ENCODE results near the gene GPR78.

Gene GPR78

DNA sequence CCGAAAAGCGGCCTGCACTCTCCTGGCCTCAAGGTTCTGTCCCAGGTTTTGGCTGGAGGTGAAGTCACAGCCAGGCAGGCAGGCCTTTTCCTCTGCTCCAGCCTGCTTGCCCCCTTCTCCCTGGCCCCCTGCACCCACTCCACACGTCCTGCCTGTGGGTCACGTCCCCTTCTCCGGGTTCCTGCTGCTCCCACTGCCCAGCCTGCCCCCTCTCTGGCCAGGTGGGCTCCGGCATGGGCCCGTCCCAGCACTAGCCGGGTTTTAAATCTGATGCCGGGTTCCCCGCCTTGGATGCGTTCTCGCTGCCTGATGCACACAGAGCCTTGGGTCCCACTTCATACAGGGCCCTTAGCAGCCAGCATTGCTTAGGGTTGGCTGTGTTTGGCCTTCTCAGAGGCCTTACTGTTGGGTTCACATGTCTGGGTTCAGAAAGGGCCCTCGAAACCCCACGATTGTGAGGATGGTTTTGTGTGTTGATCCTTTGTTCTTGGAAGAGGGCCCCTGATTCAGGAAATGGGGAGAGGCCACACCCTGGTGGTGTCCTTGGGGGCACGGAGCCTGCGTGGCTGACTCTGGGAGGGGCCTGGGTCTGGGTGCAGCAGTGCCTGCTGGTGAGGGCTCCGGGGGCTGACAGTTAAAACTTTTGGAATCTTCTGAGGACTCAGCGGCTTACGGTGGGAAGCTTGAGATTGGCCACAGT lies 18.3 kb downstream of the GPR78 start:
- DNase-seq (ENCODE audit: low read depth in 2 of 3, low spot score in 2 of 3): no peak

DNA sequence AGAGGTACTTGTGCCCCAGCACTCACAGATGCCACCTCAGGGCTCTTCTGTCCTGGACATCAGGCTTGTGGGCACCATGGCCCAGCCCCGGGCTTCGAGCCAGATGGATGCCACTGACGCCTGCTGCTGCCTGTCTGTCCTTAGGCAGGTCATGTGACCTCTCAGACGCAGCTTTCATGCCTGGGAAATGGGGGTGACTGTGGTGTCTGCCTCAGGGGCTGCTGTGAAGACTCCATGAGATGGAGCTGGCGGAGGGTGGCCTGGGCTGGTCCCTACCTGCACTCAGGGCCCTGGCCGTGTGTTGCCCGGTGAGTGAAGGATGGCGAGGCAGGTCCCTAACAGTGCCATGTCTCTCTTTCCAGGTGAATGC lies 18.9 kb downstream of the GPR78 start:
- no peak for DNase-seq (ENCODE audit: low read depth in 2 of 3, low spot score in 2 of 3)

DNA sequence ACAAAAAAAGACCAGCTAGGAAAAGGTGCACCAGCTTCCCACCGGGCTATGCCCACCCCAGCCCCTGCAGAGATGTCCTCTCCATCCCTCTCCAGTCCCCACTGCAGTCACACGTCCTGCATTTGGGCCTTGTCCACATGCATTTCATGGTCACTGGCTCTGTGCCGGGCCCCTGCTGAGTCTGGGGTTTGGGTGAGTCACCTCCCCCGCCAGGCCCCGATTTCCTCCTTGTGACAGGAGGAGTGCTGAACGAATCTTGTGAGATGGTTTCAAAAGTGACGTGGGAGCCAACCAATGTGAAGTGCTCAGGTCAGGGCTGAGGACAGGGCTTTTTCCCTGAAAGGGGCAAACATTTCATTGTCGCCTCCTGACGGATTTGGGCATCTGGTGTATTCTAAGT lies 19.5 kb downstream of the GPR78 start:
- DNase-seq (ENCODE audit: low read depth in 2 of 3, low spot score in 2 of 3): no peak

DNA sequence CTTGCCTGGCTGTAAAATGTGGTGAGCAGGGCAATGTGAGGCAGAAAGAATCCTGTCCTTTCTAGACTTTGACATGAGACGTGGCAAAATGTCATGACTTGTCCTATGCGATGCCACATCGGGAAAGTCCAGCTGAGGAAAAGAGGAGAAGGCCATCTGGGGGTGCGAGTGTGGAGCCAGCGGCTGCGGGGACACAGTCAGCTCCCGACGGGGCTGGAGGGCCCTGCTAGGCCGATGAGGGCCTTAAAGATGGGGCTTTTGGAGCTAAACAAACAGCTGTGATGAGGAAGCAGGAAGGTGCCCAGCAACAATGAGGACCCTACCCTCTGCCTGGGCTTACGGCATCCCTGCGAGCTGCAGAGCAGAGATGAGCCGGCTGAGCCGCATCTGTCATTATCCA lies 20.1 kb downstream of the GPR78 start:
- no peak for DNase-seq (ENCODE audit: low read depth in 2 of 3, low spot score in 2 of 3)

GRCh38 chr4:8600686-8601085 lies 20.5 kb downstream of the GPR78 start:
- no peak for DNase-seq (ENCODE audit: low read depth in 2 of 3, low spot score in 2 of 3)

DNA sequence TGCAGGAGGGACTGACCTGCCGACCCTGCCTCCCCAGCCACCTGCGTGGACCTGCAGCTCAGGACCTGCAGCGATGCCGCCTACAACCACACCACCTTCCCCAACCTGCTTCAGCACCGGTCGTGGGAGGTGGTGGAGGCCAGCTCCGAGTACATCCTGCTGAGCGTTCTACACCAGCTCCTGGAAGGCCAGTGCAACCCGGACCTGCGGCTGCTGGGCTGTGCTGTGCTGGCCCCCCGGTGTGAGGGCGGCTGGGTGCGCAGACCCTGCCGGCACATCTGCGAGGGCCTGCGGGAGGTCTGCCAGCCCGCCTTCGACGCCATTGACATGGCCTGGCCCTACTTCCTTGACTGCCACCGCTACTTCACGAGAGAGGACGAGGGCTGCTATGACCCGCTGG lies 20.9 kb downstream of the GPR78 start:
- no peak for DNase-seq (ENCODE audit: low read depth in 2 of 3, low spot score in 2 of 3)

DNA sequence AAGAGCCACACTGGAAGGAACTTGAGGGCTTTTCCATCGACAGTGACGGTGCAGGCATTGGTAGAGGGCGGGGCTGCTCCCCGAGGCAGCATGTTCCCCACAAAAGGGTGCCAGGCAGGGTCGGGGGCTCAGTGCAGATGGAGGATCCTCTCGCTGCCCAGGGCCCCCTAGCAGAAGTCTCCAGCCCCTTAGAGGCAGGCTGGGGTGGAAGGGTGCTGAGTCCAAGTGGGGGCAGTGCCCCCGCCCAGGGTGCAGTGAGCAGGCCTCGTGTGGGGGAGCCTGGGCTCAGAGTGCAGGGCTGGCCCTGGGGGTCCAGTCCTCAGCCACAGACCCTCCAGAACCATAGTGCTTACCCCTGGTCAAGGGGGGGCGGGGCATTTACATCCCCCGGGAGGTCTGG lies 21.4 kb downstream of the GPR78 start:
- DNase-seq (ENCODE audit: low read depth in 2 of 3, low spot score in 2 of 3): no peak

- no peak for DNase-seq (ENCODE audit: low read depth in 2 of 3, low spot score in 2 of 3)
These were observed 22.7 kb downstream of the GPR78 start for GRCh38 chr4:8602686-8603430.

DNA sequence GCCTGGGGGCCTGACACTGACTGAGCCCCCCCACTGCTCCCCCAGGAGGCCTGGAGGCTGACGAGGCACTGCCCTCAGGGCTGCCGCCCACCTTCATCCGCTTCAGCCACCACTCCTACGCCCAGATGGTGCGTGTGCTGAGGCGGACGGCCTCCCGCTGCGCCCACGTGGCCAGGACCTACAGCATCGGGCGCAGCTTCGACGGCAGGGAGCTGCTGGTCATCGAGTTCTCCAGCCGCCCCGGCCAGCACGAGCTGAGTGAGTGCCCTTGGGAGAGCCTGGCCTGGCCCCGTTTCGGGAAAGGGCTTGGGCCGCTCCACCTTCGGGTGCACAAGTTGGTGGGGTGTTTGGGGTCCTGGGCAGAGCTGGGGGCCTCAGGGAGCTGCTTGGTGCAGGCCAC lies 23.7 kb downstream of the GPR78 start:
- no peak for DNase-seq (ENCODE audit: low read depth in 2 of 3, low spot score in 2 of 3)

- no peak for DNase-seq (ENCODE audit: low read depth in 2 of 3, low spot score in 2 of 3)
These were observed 25.1 kb downstream of the GPR78 start for GRCh38 chr4:8605289-8605688.

DNA sequence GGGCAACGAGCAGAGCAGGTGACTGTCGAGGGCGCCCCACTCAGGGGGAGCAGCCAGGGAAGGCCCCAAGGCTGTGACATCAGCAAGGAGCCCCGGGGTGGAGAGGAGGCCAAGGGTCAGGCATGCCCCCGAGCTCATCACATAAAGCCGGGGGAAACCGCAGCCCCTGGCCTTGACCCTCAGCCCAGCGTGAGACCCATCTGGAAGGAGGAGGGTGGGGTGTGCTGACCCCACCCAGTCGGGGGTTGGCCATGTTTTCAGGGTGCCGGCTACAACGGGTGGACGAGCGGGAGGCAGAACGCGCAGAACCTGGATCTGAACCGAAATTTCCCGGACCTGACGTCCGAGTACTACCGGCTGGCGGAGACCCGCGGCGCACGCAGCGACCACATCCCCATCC lies 26.3 kb downstream of the GPR78 start:
- no peak for DNase-seq (ENCODE audit: low read depth in 2 of 3, low spot score in 2 of 3)

- no peak for DNase-seq (ENCODE audit: low read depth in 2 of 3, low spot score in 2 of 3)
These were observed 26.8 kb downstream of the GPR78 start for GRCh38 chr4:8606966-8607365.

GRCh38 chr4:8607603-8608481 lies 27.6 kb downstream of the GPR78 start:
- peak in 2 of 3 experiments; percentile 34 to 58 for DNase-seq (ENCODE audit: low read depth in 2 of 3, low spot score in 2 of 3)

GRCh38 chr4:8608714-8609391 lies 28.7 kb downstream of the GPR78 start:
- no peak for DNase-seq (ENCODE audit: low read depth in 2 of 3, low spot score in 2 of 3)

DNA sequence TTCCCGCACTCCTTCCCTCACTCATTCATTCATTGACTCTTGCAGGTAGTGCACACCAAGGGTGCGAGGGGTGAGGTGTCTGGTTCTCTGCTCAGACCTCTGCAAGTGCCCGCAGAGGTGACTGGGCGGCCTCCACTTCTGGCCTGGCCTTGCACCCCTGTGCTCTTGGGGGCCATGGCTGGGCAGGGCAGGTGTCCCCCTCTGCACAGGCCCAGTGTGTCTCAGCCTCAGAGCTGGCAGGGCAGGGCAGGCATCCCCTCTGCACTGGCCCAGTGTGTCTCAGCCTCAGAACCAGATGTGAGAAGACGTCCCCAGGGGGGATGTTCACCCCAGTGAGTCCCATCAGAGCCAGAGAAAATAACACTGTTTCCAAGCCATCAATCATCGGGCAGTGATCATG lies 29.2 kb downstream of the GPR78 start:
- DNase-seq (ENCODE audit: low read depth in 2 of 3, low spot score in 2 of 3): no peak

- DNase-seq (ENCODE audit: low read depth in 2 of 3, low spot score in 2 of 3): no peak
These were observed 29.7 kb downstream of the GPR78 start for GRCh38 chr4:8609824-8610350.

GRCh38 chr4:8610858-8611616 lies 30.8 kb downstream of the GPR78 start:
- no peak for DNase-seq (ENCODE audit: low read depth in 2 of 3, low spot score in 2 of 3)

GRCh38 chr4:8612646-8613045 lies 32.5 kb downstream of the GPR78 start:
- DNase-seq (ENCODE audit: low read depth in 2 of 3, low spot score in 2 of 3): no peak

DNA sequence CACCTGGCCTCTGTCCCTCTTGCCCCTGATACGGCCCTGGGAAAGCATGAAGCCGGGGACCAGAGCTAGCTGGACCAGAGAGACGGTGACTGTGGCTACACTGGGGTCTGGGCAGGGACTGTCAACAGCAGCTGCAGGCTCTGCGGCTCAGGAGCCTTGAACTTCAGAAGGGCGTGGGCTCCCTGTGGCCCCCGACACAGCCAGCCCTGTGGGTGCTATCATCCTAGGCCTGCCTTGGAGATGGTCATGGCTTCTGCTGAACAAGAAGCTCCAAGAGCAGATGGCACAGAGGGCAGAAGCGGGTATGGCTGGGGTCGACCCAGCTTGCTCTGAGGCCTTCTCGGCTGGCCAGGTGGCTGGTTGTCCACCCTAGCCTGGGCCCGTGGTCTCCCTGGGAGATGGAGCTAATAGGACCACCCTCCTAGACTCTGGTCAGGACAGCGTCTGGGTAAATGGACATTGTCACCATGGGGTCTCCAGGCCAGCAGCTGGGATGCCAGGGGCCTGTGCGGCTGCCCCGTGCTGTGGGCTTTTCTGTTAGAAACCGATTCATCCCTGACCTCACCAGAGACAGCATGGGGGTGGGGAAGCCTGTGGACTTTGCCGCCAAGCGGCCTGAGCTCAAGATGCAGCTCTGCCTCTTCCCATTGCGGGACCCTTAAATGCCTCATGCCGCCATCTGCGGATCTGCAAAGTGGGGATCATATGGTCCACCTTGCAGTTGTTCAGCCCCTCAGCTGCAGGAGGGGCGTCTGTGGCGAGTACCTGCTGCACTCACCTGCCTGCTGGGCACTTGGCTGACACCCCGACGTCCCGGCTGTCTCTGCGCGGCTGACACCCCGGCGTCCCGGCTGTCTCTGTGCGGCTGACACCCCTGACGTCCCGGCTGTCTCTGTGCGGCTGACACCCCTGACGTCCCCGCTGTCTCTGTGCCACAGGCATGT lies 33.5 kb downstream of the GPR78 start:
- DNase-seq (ENCODE audit: low read depth in 2 of 3, low spot score in 2 of 3): no peak
